DMS153 (cell line): ENCODE measurements around the gene EXOC6B.

ENCODE experiments used
- DNase-seq: peaks from one replicate; lab custom pipeline; 2025; lab: John Stamatoyannopoulos, UW

The EXOC6B gene

GRCh38 chr2:72788756-72789155 lies 37.1 kb downstream of the EXOC6B start:
- no peak for DNase-seq

DNA sequence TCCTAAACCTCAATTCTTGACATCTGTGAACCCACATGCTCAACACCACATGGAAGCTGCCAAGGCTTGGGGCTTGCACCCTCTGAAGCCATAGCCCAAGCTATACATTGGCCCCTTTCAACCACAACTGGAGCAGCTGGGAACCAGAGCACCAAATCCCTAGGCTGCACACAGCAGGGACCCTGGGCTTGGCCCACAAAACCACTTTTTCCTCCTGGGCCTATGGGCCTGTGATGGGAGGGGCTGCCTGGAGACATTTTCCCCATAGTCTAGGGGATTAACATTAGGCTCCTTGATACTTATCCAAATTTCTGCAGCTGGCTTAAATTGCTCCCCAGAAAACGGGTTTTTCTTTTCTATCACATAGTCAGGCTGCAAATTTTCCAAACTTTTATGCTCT lies 40.3 kb downstream of the EXOC6B start:
- DNase-seq = no peak

DNA sequence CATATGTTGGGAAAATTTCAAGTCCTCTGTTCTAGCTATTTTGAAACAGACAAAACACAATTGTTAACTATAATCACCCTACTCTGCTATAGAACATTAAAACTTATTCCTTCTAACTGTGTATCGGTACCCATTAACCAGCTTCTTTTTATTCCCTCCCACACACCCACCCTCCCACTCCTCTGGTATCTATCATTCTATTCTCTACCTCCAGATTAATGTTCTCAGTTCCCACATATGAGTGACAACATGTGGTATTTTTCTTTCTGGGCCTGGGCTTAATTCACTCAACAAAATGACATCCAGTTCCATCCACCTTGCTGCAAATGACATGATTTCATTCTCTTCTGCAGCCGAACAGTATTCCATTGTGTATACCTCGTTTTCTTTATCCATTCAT lies 43.3 kb downstream of the EXOC6B start:
- DNase-seq = no peak

DNA sequence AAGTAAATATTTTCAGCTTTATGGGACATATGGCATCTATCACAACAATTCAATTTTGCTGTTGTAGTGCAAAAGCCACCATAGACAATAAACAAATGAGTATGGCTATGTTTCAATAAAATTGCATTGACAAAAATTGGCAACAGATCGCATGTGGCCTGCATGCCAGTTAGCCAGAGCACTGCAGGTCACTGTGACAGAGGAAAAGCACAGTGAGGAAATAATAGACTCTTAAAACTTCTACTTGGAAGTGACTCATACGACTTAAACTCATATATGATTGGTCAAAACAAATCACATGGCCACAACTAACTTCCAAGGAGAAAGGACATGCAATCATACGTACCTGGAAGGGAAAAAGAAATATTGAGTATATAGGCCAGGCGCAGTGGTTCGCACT lies 44.4 kb downstream of the EXOC6B start:
- no peak for DNase-seq

GRCh38 chr2:72780477-72780876 lies 45.4 kb downstream of the EXOC6B start:
- no peak for DNase-seq

DNA sequence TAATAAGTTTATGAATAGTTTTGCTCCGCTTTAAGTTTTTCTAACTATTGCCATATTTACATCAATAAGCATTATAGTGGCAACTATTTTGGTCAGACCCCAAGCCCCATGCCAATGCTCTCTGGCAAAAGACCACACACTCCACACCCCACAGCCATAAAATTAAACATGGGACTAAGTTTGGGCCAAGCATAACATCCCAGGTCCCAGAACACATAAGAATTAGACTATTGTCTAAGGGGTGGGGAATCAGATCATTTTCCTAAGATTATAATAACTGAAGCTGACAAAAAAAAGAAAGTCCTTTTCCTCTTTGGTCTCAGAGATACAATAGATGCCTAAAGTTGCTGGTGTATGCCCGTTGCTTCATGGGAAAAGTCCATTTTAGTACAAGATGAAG lies 46.3 kb downstream of the EXOC6B start:
- DNase-seq = no peak

GRCh38 chr2:72778410-72778809 lies 47.4 kb downstream of the EXOC6B start:
- DNase-seq = no peak

DNA sequence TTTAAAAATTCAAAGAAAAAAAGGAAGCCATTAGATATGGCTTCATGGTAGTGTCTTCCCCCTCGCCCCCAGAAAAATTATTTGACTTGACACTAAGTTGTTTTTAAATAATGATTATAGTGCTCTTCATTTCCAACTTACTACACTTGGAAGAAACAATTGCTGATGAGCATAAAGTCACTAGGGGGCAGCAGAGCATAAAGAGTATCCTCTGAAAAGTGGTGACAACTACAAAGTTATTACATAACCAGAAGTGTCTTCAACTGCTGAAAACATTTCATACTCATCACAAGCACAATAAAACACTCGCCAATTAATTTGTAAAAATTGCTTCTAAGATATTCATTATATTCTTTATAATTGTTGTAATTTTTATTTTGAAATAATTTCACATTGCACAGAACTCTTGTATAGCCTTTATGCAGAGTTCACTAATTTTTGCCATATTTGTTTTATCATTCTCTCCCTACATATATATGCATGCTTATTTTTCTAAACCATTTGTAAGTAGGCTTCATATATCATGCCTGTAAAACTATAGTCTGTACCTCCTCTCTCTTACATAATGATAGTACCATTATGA lies 54.9 kb downstream of the EXOC6B start:
- DNase-seq = peak; percentile 61

GRCh38 chr2:72765997-72766609 lies 59.7 kb downstream of the EXOC6B start:
- no peak for DNase-seq

- no peak for DNase-seq
Observed at GRCh38 chr2:72762276-72762675, 63.6 kb downstream of the EXOC6B start.

DNA sequence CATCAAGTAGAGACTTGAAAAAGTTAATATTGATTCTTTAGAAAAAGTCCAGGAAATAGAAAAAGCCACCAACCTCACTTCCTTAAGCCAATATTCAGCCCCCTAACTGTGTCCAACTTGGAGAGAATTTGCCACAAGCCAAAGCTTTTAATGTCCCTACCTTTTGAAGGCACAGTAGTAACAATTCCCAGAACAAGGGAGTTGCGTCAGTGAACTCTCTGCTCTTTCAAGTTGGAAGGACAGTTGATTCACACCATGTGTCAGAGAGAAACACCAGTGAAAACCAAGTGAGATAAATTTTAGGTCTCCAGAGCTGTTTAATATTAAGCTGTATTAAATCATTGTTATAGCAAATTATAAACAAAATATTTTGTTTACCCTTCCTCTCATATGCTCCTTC lies 66.1 kb downstream of the EXOC6B start:
- no peak for DNase-seq

- DNase-seq = no peak
Observed at GRCh38 chr2:72757177-72757775, 68.6 kb downstream of the EXOC6B start.

GRCh38 chr2:72755647-72756423 lies 70.0 kb downstream of the EXOC6B start:
- no peak for DNase-seq

DNA sequence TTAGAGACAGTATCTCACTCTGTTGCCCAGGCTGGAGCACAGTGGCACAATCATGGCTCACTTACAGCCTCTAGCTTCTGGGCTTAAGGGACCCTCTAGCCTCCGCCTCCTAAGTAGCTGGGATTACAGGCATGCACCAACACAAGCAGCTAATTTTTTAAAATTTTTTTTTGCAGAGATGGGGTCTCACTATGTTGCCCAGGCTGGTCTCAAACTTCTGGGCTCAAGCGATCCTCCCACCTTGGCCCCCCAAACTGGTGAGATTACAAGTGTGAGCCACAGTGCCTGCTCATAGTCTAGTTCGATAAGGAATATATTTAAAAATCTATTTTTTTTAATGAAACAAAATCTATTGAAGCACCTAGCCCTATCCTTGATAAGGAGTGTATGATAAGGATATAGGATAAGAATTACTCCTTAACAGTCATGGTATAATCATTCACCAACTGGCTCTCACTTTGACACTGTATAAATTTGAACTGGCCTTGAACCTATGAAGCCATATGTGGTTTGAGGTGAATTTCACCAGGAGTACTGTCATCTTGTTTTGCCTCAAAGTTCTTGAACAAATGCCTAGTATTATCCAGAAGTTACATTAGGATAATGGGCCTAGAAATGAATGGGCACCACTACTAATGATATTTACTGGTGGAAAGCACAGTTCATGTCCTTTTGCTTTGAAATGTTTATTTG lies 71.1 kb downstream of the EXOC6B start:
- DNase-seq = no peak

DNA sequence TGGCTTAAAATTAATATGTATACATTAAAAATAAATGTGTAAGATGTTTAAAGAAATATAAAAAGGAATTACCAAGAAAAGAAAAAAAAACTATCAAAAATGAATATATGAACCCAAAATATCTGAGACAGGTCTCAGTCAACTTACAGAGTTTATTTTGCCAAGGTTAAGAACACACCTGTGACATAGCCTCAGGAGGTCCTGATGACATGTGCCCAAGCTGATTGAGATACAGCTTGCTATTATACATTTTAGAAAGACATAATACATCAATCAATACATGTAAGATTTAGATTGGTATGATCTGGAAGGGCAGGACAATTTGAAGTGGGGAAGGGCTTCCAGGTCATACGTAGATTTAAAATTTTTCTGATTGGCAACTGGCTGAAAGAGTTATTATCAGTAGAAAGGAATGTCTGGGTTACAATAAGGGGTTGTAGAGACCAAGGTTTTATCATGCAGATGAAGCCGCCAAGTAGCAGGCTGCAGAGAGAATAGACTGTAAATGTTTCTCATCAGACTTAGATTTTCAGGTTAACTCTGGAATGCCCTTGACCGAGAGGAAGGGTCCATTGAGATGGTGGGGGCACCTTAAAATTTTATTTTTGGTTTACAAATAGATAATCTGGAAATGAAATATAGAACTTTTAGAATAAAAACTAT lies 74.7 kb downstream of the EXOC6B start:
- DNase-seq = no peak

DNA sequence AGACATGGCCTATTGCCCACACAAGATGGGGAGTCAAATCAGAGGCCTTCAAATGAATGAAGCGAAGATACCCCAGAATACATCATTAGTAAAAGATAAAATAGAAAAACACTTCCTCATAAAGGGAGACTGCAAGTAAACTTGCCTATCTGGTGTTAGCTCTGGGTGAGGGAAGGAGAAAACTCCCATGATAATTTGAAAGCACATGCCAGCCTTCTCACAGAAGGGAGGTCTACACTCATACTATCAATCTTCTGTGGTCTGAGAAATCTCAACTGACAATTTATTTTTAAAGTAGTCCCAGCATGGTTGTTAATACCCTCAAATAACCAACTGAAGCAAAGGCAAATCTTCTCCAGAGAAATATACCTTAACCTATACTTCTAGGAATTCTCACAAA lies 75.4 kb downstream of the EXOC6B start:
- DNase-seq = no peak

DNA sequence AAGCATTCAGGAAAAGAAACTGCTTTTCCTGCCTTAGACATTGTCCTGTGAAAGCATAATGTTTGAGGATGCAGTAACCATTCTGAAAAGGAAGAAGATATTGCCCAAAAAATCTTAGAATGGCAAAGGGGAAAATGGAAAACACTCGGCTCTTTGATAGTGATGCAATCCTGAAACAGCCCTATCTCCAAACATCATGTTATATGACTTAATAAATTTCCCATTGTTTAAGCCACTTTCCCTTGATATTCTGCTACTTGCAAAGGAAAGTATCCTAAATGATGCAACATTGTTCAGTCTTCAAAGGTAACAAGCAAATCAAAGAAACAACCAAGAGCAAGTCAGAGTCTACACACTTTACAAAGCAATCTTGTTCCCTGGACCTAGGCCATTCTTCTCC lies 78.5 kb downstream of the EXOC6B start:
- DNase-seq = no peak

GRCh38 chr2:72745679-72746368 lies 80.0 kb downstream of the EXOC6B start:
- peak; percentile 35 for DNase-seq

DNA sequence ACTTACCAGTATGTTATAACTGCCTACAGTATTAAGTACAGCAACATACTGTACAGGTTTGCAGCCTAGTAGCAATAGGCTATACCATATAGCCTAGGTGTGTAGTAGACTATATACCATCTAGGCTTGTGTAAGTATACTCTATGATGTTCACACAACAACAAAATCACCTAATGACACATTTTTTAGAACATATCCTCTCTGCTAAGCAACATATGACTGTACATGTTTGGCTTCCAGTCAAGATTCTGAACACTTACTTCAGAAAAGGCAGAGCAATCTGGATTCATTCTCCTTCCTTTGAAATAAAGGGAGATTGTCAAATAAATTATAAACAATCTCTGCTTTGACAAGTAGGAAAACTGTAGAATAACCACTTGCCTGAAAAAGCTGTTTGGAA lies 81.8 kb downstream of the EXOC6B start:
- DNase-seq = no peak

DNA sequence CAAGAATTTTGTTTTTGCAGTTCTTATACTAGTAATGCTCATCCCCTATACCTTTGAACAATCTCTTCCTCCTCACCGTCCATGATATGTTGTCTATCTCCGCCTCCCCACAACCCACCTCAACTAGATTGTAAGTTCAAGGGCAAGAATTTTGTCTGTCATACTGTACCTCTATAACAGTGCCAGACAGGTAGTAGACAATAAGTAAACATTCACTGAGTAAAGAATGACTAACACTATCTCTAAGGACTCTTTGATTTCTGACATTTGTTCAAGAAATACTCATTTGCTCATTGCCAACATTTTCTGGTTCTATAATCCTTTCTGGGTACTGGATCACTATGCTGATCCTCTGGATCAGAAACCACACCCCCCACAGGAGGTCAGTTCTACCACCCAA lies 82.4 kb downstream of the EXOC6B start:
- no peak for DNase-seq

GRCh38 chr2:72738096-72738495 lies 87.7 kb downstream of the EXOC6B start:
- DNase-seq = no peak
